ENCODE results near the gene COX5B. TPM values are rescaled to one million over a fixed set of nuclear protein-coding genes. Genes with fewer than 3 reads are reported as not detected.
"Not testable (repeated sequence)": the region's sequence is repeated elsewhere in the genome, so short reads cannot be mapped to it uniquely, and the experiment has no call there.

COX5B gene
- total RNA-seq, 4 donors from 2014 or later, result 206 to 427 (median 359) TPM

GRCh38 chr2:97678298-97678697 is 32.4 kb downstream of the COX5B start:
- no peak for DNase-seq (ENCODE audit: low spot score in 2 of 2)
- intact Hi-C loops (cut with DNase I; ENCODE audit: low total_unique reads), result no loop called here
- WGBS, 2 donors, result 89 to 100% methylated on average over 1 of the region's 1 CpG
- no peak overlapping the region for H3K4me3 ChIP-seq (ENCODE audit: low read depth, poor library complexity, severe bottlenecking)
- no peak for TF ChIP-seq CTCF (IDR thresholded peaks at IDR 0.05)
- TF ChIP-seq POLR2A (IDR thresholded peaks at IDR 0.05), result no peak

DNA sequence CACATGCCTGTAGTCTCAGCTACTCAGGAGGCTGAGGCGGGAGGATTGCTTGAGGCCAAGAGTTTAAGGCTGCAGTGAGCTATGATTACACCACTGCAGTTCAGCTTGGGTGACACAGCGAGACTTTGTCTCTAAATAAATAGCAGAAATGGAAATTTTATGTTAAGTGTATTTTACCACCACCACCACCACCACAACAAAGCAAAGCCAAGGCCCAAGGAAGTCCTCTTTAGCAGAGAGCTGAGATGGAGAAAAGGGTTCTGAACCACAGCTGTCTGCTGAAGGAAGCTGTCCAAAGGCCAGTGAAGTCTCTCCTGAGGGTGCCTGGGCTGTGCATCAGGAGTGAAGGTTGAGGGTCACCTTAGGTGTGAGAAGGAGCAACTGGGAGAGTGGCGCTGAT is 41.4 kb downstream of the COX5B start:
- WGBS, 2 donors, result 91 to 98% methylated on average over 2 of the region's 3 CpGs
- intact Hi-C loops (cut with DNase I; ENCODE audit: low total_unique reads); DNase-seq (ENCODE audit: low spot score in 2 of 2); H3K4me3 ChIP-seq (ENCODE audit: low read depth, poor library complexity, severe bottlenecking): not testable (repeated sequence)

DNA sequence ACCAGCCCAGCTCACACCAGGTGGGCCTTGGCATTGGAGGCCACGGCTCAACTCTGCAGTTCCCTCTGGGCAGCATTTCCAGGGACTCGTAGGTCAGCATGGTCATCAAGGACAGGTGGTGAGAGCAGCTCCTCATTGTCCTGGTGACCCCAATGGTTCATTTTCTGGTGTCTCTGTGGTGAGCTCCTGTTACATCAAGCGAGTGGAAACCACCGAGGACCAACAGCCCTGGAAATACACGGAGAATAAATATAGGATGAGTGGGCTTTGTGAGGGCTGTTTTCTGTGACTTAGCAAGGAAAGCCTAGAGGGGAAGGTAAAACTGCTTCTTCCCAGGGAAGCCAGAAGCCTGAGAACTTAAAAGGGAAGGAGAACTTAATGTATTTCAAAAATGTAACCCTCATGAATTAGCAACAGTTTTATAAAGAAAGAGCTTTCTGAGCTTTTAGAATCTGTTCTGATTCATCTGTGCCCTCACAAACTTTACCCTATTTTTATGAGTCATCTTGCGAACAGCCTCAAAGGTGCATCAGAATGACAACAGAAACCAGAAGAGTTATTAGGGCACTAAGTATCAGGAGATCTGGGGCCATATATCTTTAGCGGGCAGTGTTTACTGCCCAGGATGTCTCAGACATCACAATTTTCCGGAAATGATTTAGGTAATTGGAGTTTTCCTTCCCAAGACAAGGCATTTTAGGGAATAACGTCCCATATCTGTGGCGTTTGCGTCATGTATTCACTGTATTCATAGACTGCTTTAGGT is 42.4 kb downstream of the COX5B start:
- no peak for DNase-seq (ENCODE audit: low spot score in 2 of 2)
- 84 to 91% methylated on average over 9 to 11 of the region's 11 CpGs for WGBS, 2 donors
- intact Hi-C loops (cut with DNase I; ENCODE audit: low total_unique reads), result no loop called here
- no peak overlapping the region for H3K4me3 ChIP-seq (ENCODE audit: low read depth, poor library complexity, severe bottlenecking)
- TF ChIP-seq CTCF (IDR thresholded peaks at IDR 0.05), result no peak
- no peak for TF ChIP-seq POLR2A (IDR thresholded peaks at IDR 0.05)

DNA sequence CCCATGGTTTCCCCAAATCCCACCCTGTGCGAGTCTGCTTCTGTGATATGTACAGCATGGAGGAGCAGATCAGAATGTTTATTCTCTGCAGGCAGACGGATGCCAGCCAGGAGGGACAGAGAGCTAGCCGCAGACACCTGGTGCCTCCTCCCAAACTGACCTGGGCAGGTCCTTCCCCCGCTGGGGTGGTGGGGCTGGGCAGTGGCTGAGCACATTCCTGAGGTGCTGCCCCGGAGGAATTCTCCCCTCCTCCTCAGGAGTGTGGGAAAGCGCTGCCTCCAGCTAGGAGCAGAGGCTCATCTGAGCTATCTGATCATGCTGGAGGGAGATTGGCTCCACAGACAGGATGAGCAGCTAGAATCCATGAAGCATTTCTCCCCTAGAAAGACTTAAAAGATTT is 45.3 kb downstream of the COX5B start:
- no peak overlapping the region for H3K4me3 ChIP-seq (ENCODE audit: low read depth, poor library complexity, severe bottlenecking)
- DNase-seq (ENCODE audit: low spot score in 2 of 2), result no peak
- 56 to 82% methylated on average over 5 to 6 of the region's 6 CpGs for WGBS, 2 donors
- TF ChIP-seq POLR2A (IDR thresholded peaks at IDR 0.05) (no peak), CTCF (IDR thresholded peaks at IDR 0.05) (no peak)
- intact Hi-C loops (cut with DNase I; ENCODE audit: low total_unique reads), result loop anchor here (10.0 kb wide), 1 partner anchor 96 kb away; no protein-coding TSS in a partner anchor

DNA sequence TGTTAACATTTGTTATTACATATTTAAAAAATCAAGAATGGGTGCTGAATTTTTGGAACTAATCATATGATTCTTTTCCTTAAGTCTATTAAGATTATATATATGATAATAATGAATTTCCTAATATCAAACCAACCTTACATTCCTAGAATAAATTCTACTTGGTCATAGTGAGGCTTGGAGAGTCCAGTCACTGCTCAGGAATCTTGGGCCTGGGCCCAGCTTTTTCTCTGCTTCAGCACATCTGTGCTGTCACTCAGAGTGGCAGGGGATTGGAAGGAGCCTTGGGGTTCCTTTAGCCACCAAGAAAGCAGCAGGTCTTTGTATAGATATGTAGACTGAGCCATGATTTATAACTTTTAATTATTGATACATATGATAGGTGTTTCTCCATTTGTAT is 47.6 kb downstream of the COX5B start:
- intact Hi-C loops (cut with DNase I; ENCODE audit: low total_unique reads), result loop anchor here (10.0 kb wide), 1 partner anchor 99 kb away; no protein-coding TSS in a partner anchor
- no peak for DNase-seq (ENCODE audit: low spot score in 2 of 2)
- no peak overlapping the region for H3K4me3 ChIP-seq (ENCODE audit: low read depth, poor library complexity, severe bottlenecking)
- TF ChIP-seq CTCF (IDR thresholded peaks at IDR 0.05) (no peak), POLR2A (IDR thresholded peaks at IDR 0.05) (no peak)

- TF ChIP-seq CTCF (IDR thresholded peaks at IDR 0.05) (no peak), POLR2A (IDR thresholded peaks at IDR 0.05) (no peak)
- DNase-seq (ENCODE audit: low spot score in 2 of 2), result no peak
- intact Hi-C loops (cut with DNase I; ENCODE audit: low total_unique reads), result loop anchor here (10.0 kb wide), 1 partner anchor 101 kb away; no protein-coding TSS in a partner anchor
- 74 to 77% methylated on average over 5 of the region's 5 CpGs for whole genome bisulfite sequencing, 2 donors
- no peak overlapping the region for H3K4me3 ChIP-seq (ENCODE audit: low read depth, poor library complexity, severe bottlenecking)
These were observed 49.9 kb downstream of the COX5B start for GRCh38 chr2:97695744-97696143.

All from lower leg skin (tissue), 4 donors.